ENCODE data around the gene PTPN3.

DNA sequence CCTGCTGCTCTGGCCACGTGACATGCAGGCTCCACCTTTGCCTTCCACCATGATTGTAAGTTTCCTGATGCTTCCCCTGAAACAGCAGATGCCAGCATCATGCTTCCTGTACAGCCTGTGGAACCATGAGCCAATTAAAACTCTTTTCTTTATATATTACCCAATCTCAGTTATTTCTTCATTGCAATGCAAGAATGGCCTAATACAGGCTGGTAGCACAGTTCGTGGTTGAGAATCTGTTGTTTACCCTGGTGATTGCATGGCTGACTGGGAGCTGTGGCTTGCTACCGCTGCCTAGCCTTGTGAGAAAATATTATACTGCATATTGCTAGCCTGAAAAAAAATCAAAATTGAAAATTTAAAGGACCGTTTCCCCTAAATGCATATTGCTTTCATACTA is 44.8 kb upstream of the PTPN3 start:
- no peak for TF ChIP-seq EZH2 (IDR thresholded peaks at IDR 0.05; ENCODE audit: low read depth)
- TF ChIP-seq, protein P1, sequence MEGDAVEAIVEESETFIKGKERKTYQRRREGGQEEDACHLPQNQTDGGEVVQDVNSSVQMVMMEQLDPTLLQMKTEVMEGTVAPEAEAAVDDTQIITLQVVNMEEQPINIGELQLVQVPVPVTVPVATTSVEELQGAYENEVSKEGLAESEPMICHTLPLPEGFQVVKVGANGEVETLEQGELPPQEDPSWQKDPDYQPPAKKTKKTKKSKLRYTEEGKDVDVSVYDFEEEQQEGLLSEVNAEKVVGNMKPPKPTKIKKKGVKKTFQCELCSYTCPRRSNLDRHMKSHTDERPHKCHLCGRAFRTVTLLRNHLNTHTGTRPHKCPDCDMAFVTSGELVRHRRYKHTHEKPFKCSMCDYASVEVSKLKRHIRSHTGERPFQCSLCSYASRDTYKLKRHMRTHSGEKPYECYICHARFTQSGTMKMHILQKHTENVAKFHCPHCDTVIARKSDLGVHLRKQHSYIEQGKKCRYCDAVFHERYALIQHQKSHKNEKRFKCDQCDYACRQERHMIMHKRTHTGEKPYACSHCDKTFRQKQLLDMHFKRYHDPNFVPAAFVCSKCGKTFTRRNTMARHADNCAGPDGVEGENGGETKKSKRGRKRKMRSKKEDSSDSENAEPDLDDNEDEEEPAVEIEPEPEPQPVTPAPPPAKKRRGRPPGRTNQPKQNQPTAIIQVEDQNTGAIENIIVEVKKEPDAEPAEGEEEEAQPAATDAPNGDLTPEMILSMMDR (conservative IDR thresholded peaks at IDR 0.05), result no peak
